K562 (cell line): ENCODE measurements around the gene OCA2. TPM values are rescaled to one million over a fixed set of nuclear protein-coding genes. Genes with fewer than 3 reads are reported as not detected.

ENCODE experiments used
- ATAC-seq: fragments of 200-7000 bp; cut with Tn5 transposase; 3 replicates; pipeline ENCODE4 v1.9.1; 2020; ENCODE audit warnings: moderate library complexity
- BruUV-seq: library from RNA; stranded (reverse); fragments of 400-500 nt; replicated peaks from 2 replicates; lab custom pipeline; 2021; lab: Mats Ljungman, UMichigan
- CTCF ChIA-PET: fragments of 300-600 bp; formaldehyde crosslinking; extraction: SDS; loops from one replicate; lab custom pipeline; 2021; ENCODE audit warnings: low intra/inter-chr PET ratio; lab: Yijun Ruan, JAX
- POLR2A ChIA-PET: fragments of 300-600, 350-650 bp; sonication (Branson Sonifier 250); formaldehyde crosslinking; extraction: SDS; loops from one replicate; lab custom pipeline; 2021; ENCODE audit warnings: antibody characterized with exemption, inconsistent platforms; lab: Yijun Ruan, JAX
- DNase-seq, 4 experiments: peaks; one replicate each; pipeline versions ENCODE4 v3.0.0 to v3.0.0-alpha.2; 2011 to 2018; ENCODE audit warnings: low spot score in 3 of 4, mixed read lengths in 3 of 4; ENCODE audit errors: extremely low read depth in 1 of 4
- FAIRE-seq: peaks from 2 replicates; lab custom pipeline; 2011; peaks lifted over from hg19 to GRCh38; lab: Jason Lieb, UNC
- H2AFZ ChIP-seq: 2 replicates; pipeline ENCODE4 v1.6.0; 2011; ENCODE audit warnings: low read depth, low read length, control low read depth, inconsistent platforms
- H3K27ac ChIP-seq: fragments of 200-600 bp; 3 replicates; pipeline ENCODE4 v1.8.0; 2011; ENCODE audit warnings: low read depth, mild to moderate bottlenecking, control low read depth, inconsistent platforms, low read length, moderate library complexity, mixed read lengths; ENCODE audit errors: extremely low read depth
- H3K27me3 ChIP-seq, 2 experiments: fragments of 300-600 bp in 1 of 2; 2 replicates in 1 of 2; 3 replicates in 1 of 2; pipeline versions ENCODE4 v1.6.0 to v1.8.0; 2011; ENCODE audit warnings: inconsistent platforms in 2 of 2, low read length in 2 of 2, mild to moderate bottlenecking in 1 of 2, mixed read lengths in 1 of 2, moderate library complexity in 1 of 2; ENCODE audit not compliant: control insufficient read depth in 2 of 2, insufficient read depth in 2 of 2
- H3K36me3 ChIP-seq: fragments of 300-600 bp; 3 replicates; pipeline ENCODE4 v1.8.0; 2011; ENCODE audit warnings: mild to moderate bottlenecking, low read length, inconsistent platforms; ENCODE audit not compliant: control insufficient read depth, insufficient read depth
- H3K4me1 ChIP-seq, 2 experiments: fragments of 200-600 bp in 1 of 2; replicated peaks in 1 of 2; 2 replicates in 1 of 2; 3 replicates in 1 of 2; pipeline versions ENCODE4 v1.5.1 to v1.8.0; 2011; ENCODE audit warnings: inconsistent platforms in 2 of 2, low read length in 2 of 2, mild to moderate bottlenecking in 1 of 2, mixed read lengths in 1 of 2, moderate library complexity in 1 of 2; ENCODE audit not compliant: control insufficient read depth in 2 of 2, insufficient read depth in 2 of 2
- H3K4me2 ChIP-seq: 2 replicates; pipeline ENCODE4 v1.6.1; 2011; ENCODE audit warnings: low read length, control low read depth, inconsistent platforms, mixed read lengths; ENCODE audit not compliant: insufficient read depth
- H3K4me3 ChIP-seq: fragments of 200-600 bp; sonication (generic), shearing (Covaris generic); 2 replicates; pipeline ENCODE4 v1.5.1; 2016; ENCODE audit warnings: control low read depth, inconsistent platforms
- H3K79me2 ChIP-seq: fragments of 200-600 bp; 3 replicates; pipeline ENCODE4 v1.8.0; 2011; ENCODE audit warnings: low read length, inconsistent platforms; ENCODE audit not compliant: control insufficient read depth, insufficient read depth
- H3K9ac ChIP-seq, 2 experiments: 2 replicates each; pipeline versions ENCODE4 v1.6.0 to v1.6.1; 2011; ENCODE audit warnings: low read depth in 2 of 2, low read length in 2 of 2, control low read depth in 1 of 2, inconsistent platforms in 1 of 2, mild to moderate bottlenecking in 1 of 2, mixed read lengths in 1 of 2; ENCODE audit not compliant: insufficient read depth in 1 of 2
- H3K9me1 ChIP-seq: one replicate; pipeline ENCODE4 v1.6.0; 2011; ENCODE audit warnings: inconsistent platforms, mild to moderate bottlenecking, low read length, moderate library complexity; ENCODE audit not compliant: control insufficient read depth, insufficient read depth
- H3K9me3 ChIP-seq: replicated peaks from 2 replicates; pipeline ENCODE4 v1.5.1; 2011; ENCODE audit warnings: low read depth, low read length, inconsistent platforms; ENCODE audit not compliant: control insufficient read depth, insufficient read depth
- H4K20me1 ChIP-seq: replicated peaks from 2 replicates; pipeline ENCODE4 v1.6.1; 2011; ENCODE audit warnings: low read length, inconsistent platforms, mixed read lengths; ENCODE audit not compliant: control insufficient read depth, insufficient read depth
- HOXB6 ChIP-seq: fragments of 250-450 bp; sonication (Bioruptor Pico); IDR thresholded peaks from 2 replicates; pipeline ENCODE4 v1.5.1; 2022; ENCODE audit warnings: mild to moderate bottlenecking, borderline replicate concordance
- MCM5 ChIP-seq: fragments of 450-650 bp; IDR thresholded peaks from 2 replicates; pipeline ENCODE4 v1.6.1; 2016; ENCODE audit warnings: low read depth
- NONO ChIP-seq, 2 experiments: fragments of 200-400 bp in 1 of 2; fragments of 450-650 bp in 1 of 2; formaldehyde crosslinking in 1 of 2; IDR thresholded peaks; 2 replicates each; pipeline ENCODE4 v1.6.1; 2017; ENCODE audit warnings: low read depth in 2 of 2, mild to moderate bottlenecking in 2 of 2, moderate library complexity in 2 of 2, low read length in 1 of 2
- NR4A1 ChIP-seq, 2 experiments: fragments of 250-450 bp in 1 of 2; fragments of 450-650 bp in 1 of 2; sonication (Bioruptor Pico) in 1 of 2; IDR thresholded peaks; 2 replicates each; pipeline versions ENCODE4 v1.4.0 to v1.6.1; 2016 to 2020; ENCODE audit warnings: mild to moderate bottlenecking in 2 of 2, missing compliant biosample characterization in 1 of 2, missing genetic modification characterization in 1 of 2, moderate library complexity in 1 of 2
- ZFP1 ChIP-seq: fragments of 450-650 bp; formaldehyde crosslinking; IDR thresholded peaks from 2 replicates; pipeline ENCODE4 v1.4.0; 2020; ENCODE audit warnings: mild to moderate bottlenecking, mixed read lengths
- ZNF316 ChIP-seq: fragments of 450-650 bp; IDR thresholded peaks from 2 replicates; pipeline ENCODE4 v1.6.1; 2016
- ZNF41 ChIP-seq: fragments of 250-450 bp; sonication (Bioruptor Pico); conservative IDR thresholded peaks from 2 replicates; pipeline ENCODE4 v1.4.0; 2020; ENCODE audit warnings: mild to moderate bottlenecking
- WGBS: fragments of 100-300 bp; shearing (Covaris generic); methylation state at CpG from one replicate; pipeline ENCODE4 v1.1.6; 2016; ENCODE audit warnings: low coverage, mixed read lengths; ENCODE audit not compliant: insufficient coverage; ENCODE audit errors: missing lambda C conversion rate; 5-methylcytosine and 5-hydroxymethylcytosine counted together
- in situ Hi-C: fragments of 300-500 bp; cut with MboI; formaldehyde crosslinking; loops from 4 replicates; pipeline ENCODE4 v1.15.0; 2018; ENCODE audit warnings: inconsistent platforms, mixed read lengths
- intact Hi-C: fragments of 100-400 bp; cut with micrococcal nuclease; formaldehyde crosslinking; loops from 2 replicates; pipeline ENCODE4 v1.14.2; 2022
- polyA plus RNA-seq, 8 experiments: library from polyadenylated mRNA; depleted of rRNA in 4 of 8; stranded (reverse) in 5 of 8; unstranded in 3 of 8; fragments of >200 nt; fragmentation: Nextera tagmentation in 2 of 8; fragmentation: Illumina TruSeq in 1 of 8; extraction: Ambion mirVana in 2 of 8; extraction: Trizol in 1 of 8; gene quantifications; 2 replicates each; pipeline versions ENCODE4 v1.2.1 to v1.2.3, GENCODE V29; 2011 to 2014; ENCODE audit warnings: inconsistent platforms in 1 of 8, missing spikeins in 1 of 8
- total RNA-seq, 7 experiments: library from RNA; depleted of rRNA in 6 of 7; stranded (reverse); fragments of >200 nt in 6 of 7; fragmentation: Illumina TruSeq in 2 of 7; extraction: Trizol in 2 of 7; gene quantifications; 2 replicates each; pipeline versions ENCODE4 v1.2.1 to v1.2.3, GENCODE V29; 2011 to 2021; ENCODE audit warnings: low replicate concordance in 1 of 7

The OCA2 gene
- total and polyA plus RNA-seq, 9 of the 15 experiments (the other 6 are each of a cell fraction or from before 2014, with no cell fraction given) = 0.07 to 0.59 (median 0.17) TPM; not detected in 1

DNA sequence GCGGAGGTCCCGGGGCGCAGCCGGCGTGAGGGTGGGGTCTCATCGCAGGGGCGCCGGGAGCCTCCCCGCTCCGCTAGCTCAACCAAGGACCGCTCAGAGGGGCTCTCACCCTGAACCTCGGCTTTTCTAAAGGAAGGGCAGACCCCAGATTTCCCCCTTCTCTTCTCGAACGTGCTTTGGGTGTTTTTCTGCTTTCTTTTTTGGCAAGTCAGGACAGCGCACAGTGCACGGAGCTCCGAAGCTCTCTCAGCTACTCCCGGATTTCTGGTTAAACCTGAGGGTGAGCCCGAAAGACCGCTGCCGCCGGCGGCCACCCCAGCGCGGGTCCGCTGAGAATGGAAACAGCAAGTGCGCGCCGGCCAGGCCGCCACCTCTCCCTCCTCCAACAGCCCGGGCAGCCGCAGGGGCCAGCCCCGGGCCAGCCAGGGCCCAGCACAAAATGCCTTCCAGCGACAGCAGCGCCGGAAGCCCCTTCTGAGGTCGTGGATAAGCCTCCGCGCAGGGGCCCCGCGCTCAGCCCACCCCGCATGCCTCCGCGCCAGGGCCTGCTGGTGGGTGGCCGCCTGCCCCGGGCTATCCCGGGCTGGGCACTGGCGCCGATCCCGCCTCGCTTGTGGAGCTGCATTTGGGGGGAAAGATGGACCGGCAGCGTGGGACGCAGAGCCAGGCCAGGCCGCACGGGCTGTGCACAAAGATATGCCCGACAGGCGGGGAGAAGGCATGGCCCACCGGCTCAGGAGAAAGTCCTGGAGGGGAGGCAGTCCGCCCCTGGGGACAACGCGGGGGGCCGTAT, 8.2 kb upstream of the OCA2 start (continued):
- TF ChIP-seq ZFP1 (CRISPR knock-in tag) = no peak
- TF ChIP-seq ZNF41 (CRISPR knock-in tag) = no peak
- TF ChIP-seq MCM5 = no peak
- TF ChIP-seq NR4A1 (CRISPR knock-in tag; IDR thresholded peaks at IDR 0.05) = no peak
- TF ChIP-seq NR4A1 (tag; IDR thresholded peaks at IDR 0.05) = no peak
- no peak for TF ChIP-seq ZNF316
- TF ChIP-seq NONO (IDR thresholded peaks at IDR 0.05; ENCODE audit: low read depth in 2 of 2, low read length in 1 of 2) = no peak

DNA sequence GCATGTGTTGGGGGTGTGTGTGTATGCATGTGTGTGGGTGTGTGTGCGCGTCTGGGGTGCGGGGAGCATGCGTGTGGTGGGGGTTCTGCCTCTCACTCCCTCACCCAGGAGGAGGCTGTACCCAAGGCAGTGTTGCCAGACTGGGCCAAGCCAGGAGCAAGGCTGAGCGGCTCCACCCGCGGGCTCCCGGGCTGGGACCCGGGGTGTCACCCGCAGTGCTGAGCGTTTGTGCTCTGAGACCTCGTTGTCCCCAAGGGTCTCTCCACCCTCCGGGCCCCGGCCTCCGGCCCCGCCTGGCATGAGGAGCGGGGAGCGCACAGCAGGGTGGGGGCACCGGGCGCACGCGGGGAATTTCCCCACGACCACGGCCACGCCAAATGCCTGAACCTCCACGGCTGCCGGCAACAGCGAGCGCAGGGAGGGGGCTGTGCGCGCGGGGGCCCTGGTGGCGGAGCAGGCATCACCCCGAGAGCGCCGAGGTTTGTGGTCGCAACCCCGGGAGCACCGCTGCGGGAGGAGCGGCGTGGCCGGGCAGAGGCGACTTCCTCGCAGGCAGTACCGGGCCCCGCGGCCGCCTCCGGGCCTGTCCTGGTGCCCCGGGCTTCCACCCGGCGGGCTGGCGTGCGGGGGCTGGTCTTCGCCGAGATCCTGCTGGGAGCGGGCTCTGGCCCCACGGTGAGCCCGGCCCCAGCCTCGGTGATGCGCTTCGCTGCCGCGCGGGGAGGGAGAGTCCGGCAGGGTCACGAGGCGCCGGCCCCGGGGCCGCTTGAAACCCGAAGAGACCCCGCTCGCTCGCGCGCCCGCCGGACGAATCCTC, 7.4 kb upstream of the OCA2 start:
- WGBS = 93% methylated on average over 13 of the region's 81 CpGs
- peaks cover 6% of the 10 kb centered on the region; the same call in 2 of the 3 replicates for H3K36me3 ChIP-seq
- BruUV-seq = no TSS peak
- H3K27me3 ChIP-seq = peaks cover 0 to 9% of the 10 kb centered on the region in 2 experiments; a peak in 1 of 5 replicates
- no peak overlapping the region for H2AFZ ChIP-seq
- intact Hi-C loops = no loop called here
- no peak overlapping the region for H3K4me3 ChIP-seq
- ATAC-seq = no peak
- H3K9ac ChIP-seq = no peak overlapping the region
- no peaks in the 10 kb centered on the region for H3K9me1 ChIP-seq
- CTCF ChIA-PET = no interaction called here
- TF ChIP-seq HOXB6 (CRISPR knock-in tag) = no peak
- TF ChIP-seq, all 486 proteins: peak for 0
- Histone ChIP-seq H3K27ac (no peak overlapping the region), H3K4me1 (peaks cover 0 to 7% of the 10 kb centered on the region in 2 experiments; a peak in 2 of 5 replicates), H3K4me2 (no peak overlapping the region), H4K20me1 (no peaks in the 10 kb centered on the region; the same call in 1 of the 2 replicates), H3K9me3 (peaks cover 3% of the 10 kb centered on the region; the same call in 1 of the 2 replicates), H3K79me2 (no peaks in the 10 kb centered on the region)
- DNase-seq (no peak), FAIRE-seq (no peak)
- in situ Hi-C loops = no loop called here
- POLR2A ChIA-PET = no interaction called here
